ENCODE results near the gene SYT17.

Gene SYT17

GRCh38 chr16:19173649-19174383, 5.8 kb downstream of the SYT17 start:
- no peak for TF ChIP-seq EZH2phosphoT487 (IDR thresholded peaks at IDR 0.05; ENCODE audit: borderline replicate concordance, low read length)
- TF ChIP-seq, protein P1, sequence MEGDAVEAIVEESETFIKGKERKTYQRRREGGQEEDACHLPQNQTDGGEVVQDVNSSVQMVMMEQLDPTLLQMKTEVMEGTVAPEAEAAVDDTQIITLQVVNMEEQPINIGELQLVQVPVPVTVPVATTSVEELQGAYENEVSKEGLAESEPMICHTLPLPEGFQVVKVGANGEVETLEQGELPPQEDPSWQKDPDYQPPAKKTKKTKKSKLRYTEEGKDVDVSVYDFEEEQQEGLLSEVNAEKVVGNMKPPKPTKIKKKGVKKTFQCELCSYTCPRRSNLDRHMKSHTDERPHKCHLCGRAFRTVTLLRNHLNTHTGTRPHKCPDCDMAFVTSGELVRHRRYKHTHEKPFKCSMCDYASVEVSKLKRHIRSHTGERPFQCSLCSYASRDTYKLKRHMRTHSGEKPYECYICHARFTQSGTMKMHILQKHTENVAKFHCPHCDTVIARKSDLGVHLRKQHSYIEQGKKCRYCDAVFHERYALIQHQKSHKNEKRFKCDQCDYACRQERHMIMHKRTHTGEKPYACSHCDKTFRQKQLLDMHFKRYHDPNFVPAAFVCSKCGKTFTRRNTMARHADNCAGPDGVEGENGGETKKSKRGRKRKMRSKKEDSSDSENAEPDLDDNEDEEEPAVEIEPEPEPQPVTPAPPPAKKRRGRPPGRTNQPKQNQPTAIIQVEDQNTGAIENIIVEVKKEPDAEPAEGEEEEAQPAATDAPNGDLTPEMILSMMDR (IDR thresholded peaks at IDR 0.05; ENCODE audit: low read depth, low read length, poor library complexity, severe bottlenecking), result no peak
- Histone ChIP-seq H3K27ac (ENCODE audit: low read depth, low read length) (no peak overlapping the region), H3K79me2 (ENCODE audit: control insufficient read depth, low read length) (no peaks in the 10 kb centered on the region), H3K4me2 (ENCODE audit: low read length) (no peak overlapping the region), H4K20me1 (ENCODE audit: control insufficient read depth, insufficient read depth, low read depth, low read length) (no peaks in the 10 kb centered on the region), H3F3A (ENCODE audit: control insufficient read depth, insufficient read depth) (no peaks in the 10 kb centered on the region), H3K4me3 (ENCODE audit: low read length) (no peak overlapping the region), H3K4me1 (ENCODE audit: control insufficient read depth, low read length) (no peaks in the 10 kb centered on the region), H3K9me3 (ENCODE audit: control insufficient read depth, insufficient read depth, low read length) (no peaks in the 10 kb centered on the region), H3K9me2 (replicated peaks; ENCODE audit: control insufficient read depth, low read length) (no peaks in the 10 kb centered on the region), H3K27me3 (ENCODE audit: control insufficient read depth, low read length) (peaks cover 24% of the 10 kb centered on the region), H3K36me3 (ENCODE audit: control insufficient read depth, low read length) (no peaks in the 10 kb centered on the region)

DNA sequence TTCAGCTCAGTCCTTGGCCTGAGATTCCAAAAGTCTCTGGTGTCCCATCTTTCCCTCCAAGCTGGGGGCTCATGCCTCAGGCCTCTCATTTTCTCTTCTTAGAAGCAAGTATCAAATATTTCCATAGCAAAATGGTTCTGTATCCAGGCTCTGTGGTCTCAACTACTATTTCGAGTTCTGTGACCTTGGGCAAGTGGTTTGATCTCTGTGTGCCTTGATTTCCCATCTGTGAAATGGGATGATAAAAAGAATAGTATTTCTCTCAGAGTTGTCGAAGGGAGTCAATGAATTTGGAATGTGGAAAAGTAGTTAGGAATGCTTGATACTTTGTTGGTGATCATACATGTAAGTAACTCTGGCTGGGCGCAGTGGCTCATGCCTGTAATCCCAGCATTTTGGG, 6.4 kb downstream of the SYT17 start:
- no peaks in the 10 kb centered on the region for H3K9me2 ChIP-seq (replicated peaks; ENCODE audit: control insufficient read depth, low read length)
- no peak overlapping the region for H3K4me2 ChIP-seq (ENCODE audit: low read length)
- H3K79me2 ChIP-seq (ENCODE audit: control insufficient read depth, low read length), result no peaks in the 10 kb centered on the region
- H3K4me1 ChIP-seq (ENCODE audit: control insufficient read depth, low read length), result no peaks in the 10 kb centered on the region
- peaks cover 21% of the 10 kb centered on the region for H3K27me3 ChIP-seq (ENCODE audit: control insufficient read depth, low read length)
- H3K36me3 ChIP-seq (ENCODE audit: control insufficient read depth, low read length), result no peaks in the 10 kb centered on the region
- no peak overlapping the region for H3K4me3 ChIP-seq (ENCODE audit: low read length)
- TF ChIP-seq, protein P1 (IDR thresholded peaks at IDR 0.05; ENCODE audit: low read depth, low read length, poor library complexity, severe bottlenecking), result no peak
- no peak for TF ChIP-seq EZH2phosphoT487 (IDR thresholded peaks at IDR 0.05; ENCODE audit: borderline replicate concordance, low read length)
- no peaks in the 10 kb centered on the region for H4K20me1 ChIP-seq (ENCODE audit: control insufficient read depth, insufficient read depth, low read depth, low read length)
- no peaks in the 10 kb centered on the region for H3K9me3 ChIP-seq (ENCODE audit: control insufficient read depth, insufficient read depth, low read length)
- H3K27ac ChIP-seq (ENCODE audit: low read depth, low read length), result no peak overlapping the region
- no peaks in the 10 kb centered on the region for H3F3A ChIP-seq (ENCODE audit: control insufficient read depth, insufficient read depth)

- H3K4me2 ChIP-seq (ENCODE audit: low read length), result no peak overlapping the region
- H3K36me3 ChIP-seq (ENCODE audit: control insufficient read depth, low read length), result no peaks in the 10 kb centered on the region
Observed at GRCh38 chr16:19175492-19176262, 7.6 kb downstream of the SYT17 start.

More at GRCh38 chr16:19175492-19176262, 7.6 kb downstream of the SYT17 start:
- no peaks in the 10 kb centered on the region for H3K4me1 ChIP-seq (ENCODE audit: control insufficient read depth, low read length)
- no peaks in the 10 kb centered on the region for H3K9me3 ChIP-seq (ENCODE audit: control insufficient read depth, insufficient read depth, low read length)
- H3K27ac ChIP-seq (ENCODE audit: low read depth, low read length), result no peak overlapping the region
- H3K9me2 ChIP-seq (replicated peaks; ENCODE audit: control insufficient read depth, low read length), result no peaks in the 10 kb centered on the region
- H3K27me3 ChIP-seq (ENCODE audit: control insufficient read depth, low read length), result peaks cover 14% of the 10 kb centered on the region
- TF ChIP-seq EZH2phosphoT487 (IDR thresholded peaks at IDR 0.05; ENCODE audit: borderline replicate concordance, low read length), result no peak
- TF ChIP-seq, protein P1 (IDR thresholded peaks at IDR 0.05; ENCODE audit: low read depth, low read length, poor library complexity, severe bottlenecking), result no peak
- H3K79me2 ChIP-seq (ENCODE audit: control insufficient read depth, low read length), result no peaks in the 10 kb centered on the region
- H3K4me3 ChIP-seq (ENCODE audit: low read length), result no peak overlapping the region
- no peaks in the 10 kb centered on the region for H3F3A ChIP-seq (ENCODE audit: control insufficient read depth, insufficient read depth)
- H4K20me1 ChIP-seq (ENCODE audit: control insufficient read depth, insufficient read depth, low read depth, low read length), result no peaks in the 10 kb centered on the region

Measured in DOHH2 (cell line).